ENCODE measurements around the gene UBE2V1. TPM values are rescaled to one million over a fixed set of nuclear protein-coding genes. Genes with fewer than 3 reads are reported as not detected.

UBE2V1 gene
- total RNA-seq, 1 experiment from 2014 or later = 212 TPM

- peaks cover 32% of the 10 kb centered on the region for H3K4me1 Mint-ChIP-seq (ENCODE audit: low read depth, unreplicated experiment)
- TF ChIP-seq CTCF (IDR thresholded peaks at IDR 0.05; ENCODE audit: unreplicated experiment) = no peak
- no peak overlapping the region for H3K4me3 Mint-ChIP-seq (ENCODE audit: low read depth, unreplicated experiment)
- DNase-seq = no peak
- no peaks in the 10 kb centered on the region for H3K9me3 Mint-ChIP-seq (ENCODE audit: low read depth, unreplicated experiment)
- no peak overlapping the region for H3K27ac Mint-ChIP-seq (ENCODE audit: unreplicated experiment)
- H3K27me3 Mint-ChIP-seq (ENCODE audit: unreplicated experiment) = peaks cover 13% of the 10 kb centered on the region
- CTCF ChIA-PET = no interaction called here
- no TSS peak for BruUV-seq (replicated peaks)
- intact Hi-C loops (cut with micrococcal nuclease; ENCODE audit: unreplicated experiment) = no loop called here
- peaks cover 2% of the 10 kb centered on the region for H3K36me3 Mint-ChIP-seq (ENCODE audit: insufficient read depth, unreplicated experiment)
Observed at GRCh38 chr20:50039706-50040431, 73.1 kb downstream of the UBE2V1 start.

DNA sequence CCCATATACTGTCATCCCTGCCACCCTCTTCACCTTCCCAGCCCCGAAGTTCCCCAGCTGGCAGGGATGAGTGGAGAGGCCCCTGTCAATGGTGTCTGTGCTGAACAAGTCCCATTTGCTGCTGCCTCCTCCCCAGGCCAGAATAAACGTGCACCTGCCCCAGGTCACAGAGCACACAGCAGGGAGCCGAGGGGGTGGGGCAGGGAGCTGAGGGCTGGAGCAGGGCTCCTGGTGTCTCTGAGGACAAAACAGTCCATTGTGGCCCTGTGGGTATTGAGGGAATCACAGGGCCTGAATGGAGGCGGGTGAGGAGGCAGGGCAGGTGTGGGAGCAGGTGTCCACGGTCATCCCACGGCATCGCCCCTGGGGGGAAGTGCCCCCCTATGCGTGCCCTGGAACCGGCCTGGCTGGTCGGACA is 74.4 kb downstream of the UBE2V1 start:
- CTCF ChIA-PET = interaction anchor here (0.5 to 0.9 kb wide), 7 partner anchors 10 to 333 kb away, joined by 3 to 5 read pairs (median 3); no protein-coding TSS in a partner anchor
- peak; percentile 62 for DNase-seq
- intact Hi-C loops (cut with micrococcal nuclease; ENCODE audit: unreplicated experiment) = no loop called here
- Mint-ChIP-seq H3K27ac (ENCODE audit: unreplicated experiment) (peak overlapping the region; percentile 19), H3K4me1 (ENCODE audit: low read depth, unreplicated experiment) (peaks cover 45% of the 10 kb centered on the region), H3K9me3 (ENCODE audit: low read depth, unreplicated experiment) (no peaks in the 10 kb centered on the region), H3K36me3 (ENCODE audit: insufficient read depth, unreplicated experiment) (peaks cover 6% of the 10 kb centered on the region), H3K27me3 (ENCODE audit: unreplicated experiment) (peaks cover 13% of the 10 kb centered on the region), H3K4me3 (ENCODE audit: low read depth, unreplicated experiment) (no peak overlapping the region)
- no peak for TF ChIP-seq CTCF (IDR thresholded peaks at IDR 0.05; ENCODE audit: unreplicated experiment)
- no TSS peak for BruUV-seq (replicated peaks)

- CTCF ChIA-PET = interaction anchor here (0.5 to 1.1 kb wide), 6 partner anchors 10 to 332 kb away, joined by 3 to 5 read pairs (median 3); no protein-coding TSS in a partner anchor
- H3K4me3 Mint-ChIP-seq (ENCODE audit: low read depth, unreplicated experiment) = no peak overlapping the region
- H3K9me3 Mint-ChIP-seq (ENCODE audit: low read depth, unreplicated experiment) = no peaks in the 10 kb centered on the region
- no peak for DNase-seq
- H3K4me1 Mint-ChIP-seq (ENCODE audit: low read depth, unreplicated experiment) = peaks cover 48% of the 10 kb centered on the region
- peaks cover 13% of the 10 kb centered on the region for H3K27me3 Mint-ChIP-seq (ENCODE audit: unreplicated experiment)
- BruUV-seq (replicated peaks) = no TSS peak
- H3K27ac Mint-ChIP-seq (ENCODE audit: unreplicated experiment) = peak overlapping the region; percentile 19
- intact Hi-C loops (cut with micrococcal nuclease; ENCODE audit: unreplicated experiment) = no loop called here
- H3K36me3 Mint-ChIP-seq (ENCODE audit: insufficient read depth, unreplicated experiment) = peaks cover 6% of the 10 kb centered on the region
- no peak for TF ChIP-seq CTCF (IDR thresholded peaks at IDR 0.05; ENCODE audit: unreplicated experiment)
Observed at GRCh38 chr20:50038169-50038568, 74.8 kb downstream of the UBE2V1 start.

DNA sequence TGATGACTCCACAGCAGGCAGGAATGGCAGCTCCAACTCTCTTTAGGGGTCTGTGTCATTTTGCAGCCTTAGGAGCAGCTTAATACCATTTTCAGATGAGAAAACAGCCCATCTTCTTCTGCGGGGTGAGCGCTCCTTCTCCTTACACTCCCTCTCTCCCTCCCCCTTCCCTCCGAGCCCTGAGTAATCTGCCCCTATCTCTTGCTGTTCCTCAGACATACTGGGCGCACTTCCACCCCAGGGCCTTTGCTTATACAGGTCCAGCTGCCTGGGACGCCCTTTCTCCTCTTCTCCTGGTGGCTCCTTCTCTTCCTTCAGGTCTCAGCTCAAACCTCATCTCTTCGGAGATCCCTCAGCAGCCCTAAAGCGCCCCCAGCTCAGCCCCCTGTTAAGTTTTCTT is 75.4 kb downstream of the UBE2V1 start:
- Mint-ChIP-seq H3K27ac (ENCODE audit: unreplicated experiment) (peak overlapping the region; percentile 19), H3K4me3 (ENCODE audit: low read depth, unreplicated experiment) (no peak overlapping the region), H3K9me3 (ENCODE audit: low read depth, unreplicated experiment) (no peaks in the 10 kb centered on the region), H3K27me3 (ENCODE audit: unreplicated experiment) (peaks cover 13% of the 10 kb centered on the region), H3K36me3 (ENCODE audit: insufficient read depth, unreplicated experiment) (peaks cover 6% of the 10 kb centered on the region), H3K4me1 (ENCODE audit: low read depth, unreplicated experiment) (peaks cover 48% of the 10 kb centered on the region)
- CTCF ChIA-PET = interaction anchor here (0.6 to 1.3 kb wide), 4 partner anchors 14 to 58 kb away, joined by 3 read pairs; no protein-coding TSS in a partner anchor
- TF ChIP-seq CTCF (IDR thresholded peaks at IDR 0.05; ENCODE audit: unreplicated experiment) = no peak
- no TSS peak for BruUV-seq (replicated peaks)
- intact Hi-C loops (cut with micrococcal nuclease; ENCODE audit: unreplicated experiment) = no loop called here
- DNase-seq = no peak
